H9 (cell line): Measurements from ENCODE around the gene MSL3B.

ENCODE experiments used
- DNase-seq: peaks from one replicate; pipeline ENCODE4 v3.0.0-alpha.2; 2017
- H2AFZ ChIP-seq: one replicate; pipeline ENCODE4 v1.6.1; 2013; ENCODE audit warnings: mild to moderate bottlenecking, low read length, control low read depth, moderate library complexity
- H2AK5ac ChIP-seq: 2 replicates; pipeline ENCODE4 v1.6.1; 2013; ENCODE audit warnings: low read length, control low read depth, mixed read lengths; ENCODE audit not compliant: insufficient read length
- H2BK120ac ChIP-seq: one replicate; pipeline ENCODE4 v1.6.1; 2013; ENCODE audit warnings: low read depth, mild to moderate bottlenecking, low read length, control low read depth, inconsistent platforms; ENCODE audit not compliant: poor library complexity, severe bottlenecking
- H2BK12ac ChIP-seq: 2 replicates; pipeline ENCODE4 v1.6.1; 2013; ENCODE audit warnings: low read length, control low read depth, mixed read lengths, low read depth; ENCODE audit not compliant: insufficient read length
- H2BK15ac ChIP-seq: 2 replicates; pipeline ENCODE4 v1.6.1; 2013; ENCODE audit warnings: low read depth, low read length, control low read depth
- H2BK20ac ChIP-seq: one replicate; pipeline ENCODE4 v1.6.1; 2013; ENCODE audit warnings: low read depth, mild to moderate bottlenecking, low read length, control low read depth, inconsistent platforms; ENCODE audit not compliant: poor library complexity, severe bottlenecking
- H2BK5ac ChIP-seq: 2 replicates; pipeline ENCODE4 v1.6.1; 2013; ENCODE audit warnings: low read length, control low read depth, mixed read lengths; ENCODE audit not compliant: insufficient read length
- H3K14ac ChIP-seq: 2 replicates; pipeline ENCODE4 v1.6.1; 2013; ENCODE audit warnings: low read length, control low read depth; ENCODE audit not compliant: insufficient read depth
- H3K18ac ChIP-seq: 2 replicates; pipeline ENCODE4 v1.6.1; 2013; ENCODE audit warnings: low read depth, mild to moderate bottlenecking, mixed read lengths, low read length, control low read depth; ENCODE audit not compliant: insufficient read length
- H3K23ac ChIP-seq: 2 replicates; pipeline ENCODE4 v1.6.1; 2013; ENCODE audit warnings: low read length, control low read depth, mixed read lengths, low read depth; ENCODE audit not compliant: insufficient read length
- H3K23me2 ChIP-seq: 2 replicates; pipeline ENCODE4 v1.6.1; 2013; ENCODE audit warnings: low read depth, mild to moderate bottlenecking, mixed read lengths, low read length, control low read depth; ENCODE audit not compliant: insufficient read length, poor library complexity, severe bottlenecking
- H3K27ac ChIP-seq: 2 replicates; pipeline ENCODE4 v1.5.1; 2013; ENCODE audit warnings: low read length, control low read depth, mixed read lengths, low read depth; ENCODE audit not compliant: insufficient read length
- H3K27me3 ChIP-seq: 2 replicates; pipeline ENCODE4 v1.6.1; 2013; ENCODE audit warnings: low read length, control low read depth, inconsistent platforms; ENCODE audit not compliant: insufficient read depth
- H3K4ac ChIP-seq: 2 replicates; pipeline ENCODE4 v1.6.1; 2013; ENCODE audit warnings: low read depth, mild to moderate bottlenecking, control low read depth, inconsistent platforms, low read length, moderate library complexity
- H3K4me1 ChIP-seq: 2 replicates; pipeline ENCODE4 v1.6.1; 2013; ENCODE audit warnings: low read length, control low read depth, inconsistent platforms; ENCODE audit not compliant: insufficient read depth
- H3K4me2 ChIP-seq: 2 replicates; pipeline ENCODE4 v1.6.1; 2013; ENCODE audit warnings: low read length, control low read depth, mixed read lengths; ENCODE audit not compliant: insufficient read length, insufficient read depth
- H3K56ac ChIP-seq: 2 replicates; pipeline ENCODE4 v1.6.1; 2013; ENCODE audit warnings: low read depth, mild to moderate bottlenecking, mixed read lengths, low read length, control low read depth; ENCODE audit not compliant: insufficient read length
- H3K79me1 ChIP-seq: 2 replicates; pipeline ENCODE4 v1.6.1; 2013; ENCODE audit warnings: low read depth, mild to moderate bottlenecking, moderate library complexity, low read length, control low read depth, inconsistent platforms; ENCODE audit not compliant: insufficient read depth, poor library complexity, severe bottlenecking
- H3K79me2 ChIP-seq: 2 replicates; pipeline ENCODE4 v1.6.1; 2013; ENCODE audit warnings: low read length, control low read depth, inconsistent platforms; ENCODE audit not compliant: insufficient read depth
- H3K9ac ChIP-seq: 2 replicates; pipeline ENCODE4 v1.6.1; 2013; ENCODE audit warnings: low read length, control low read depth, mixed read lengths; ENCODE audit not compliant: insufficient read length; ENCODE audit errors: extremely low read depth
- H3K9me3 ChIP-seq: one replicate; pipeline ENCODE4 v1.6.1; 2013; ENCODE audit warnings: low read depth, low read length, inconsistent platforms; ENCODE audit not compliant: control insufficient read depth
- H3T11ph ChIP-seq: one replicate; pipeline ENCODE4 v1.6.1; 2013; ENCODE audit warnings: mild to moderate bottlenecking, low read length, control low read depth, inconsistent platforms
- H4K20me1 ChIP-seq: one replicate; pipeline ENCODE4 v1.6.1; 2013; ENCODE audit not compliant: control insufficient read depth, insufficient read length, insufficient read depth
- H4K5ac ChIP-seq: 2 replicates; pipeline ENCODE4 v1.6.1; 2013; ENCODE audit warnings: low read depth, mild to moderate bottlenecking, mixed read lengths, low read length, control low read depth; ENCODE audit not compliant: insufficient read length
- H4K8ac ChIP-seq: replicated peaks from 2 replicates; pipeline ENCODE4 v1.6.1; 2013; ENCODE audit warnings: low read length, control low read depth, mixed read lengths, low read depth; ENCODE audit not compliant: insufficient read length
- H4K91ac ChIP-seq: 2 replicates; pipeline ENCODE4 v1.6.1; 2013; ENCODE audit warnings: low read depth, mild to moderate bottlenecking, moderate library complexity, mixed read lengths, low read length, control low read depth; ENCODE audit not compliant: insufficient read length
- H3K27ac Mint-ChIP-seq, 3 experiments: 2 replicates in 2 of 3; 3 replicates in 1 of 3; pipeline ENCODE4 v1.8.0; 2020 to 2021; ENCODE audit warnings: mixed read lengths in 3 of 3, mild to moderate bottlenecking in 1 of 3, moderate library complexity in 1 of 3
- H3K27me3 Mint-ChIP-seq: 2 replicates; pipeline ENCODE4 v1.8.0; 2021; ENCODE audit warnings: low read depth, mild to moderate bottlenecking, moderate library complexity, mixed read lengths
- H3K36me3 Mint-ChIP-seq, 3 experiments: 2 replicates in 2 of 3; 3 replicates in 1 of 3; pipeline ENCODE4 v1.8.0; 2020 to 2021; ENCODE audit warnings: low read depth in 3 of 3, mixed read lengths in 3 of 3; ENCODE audit not compliant: insufficient read depth in 1 of 3
- H3K4me1 Mint-ChIP-seq, 2 experiments: 2 replicates each; pipeline ENCODE4 v1.8.0; 2020; ENCODE audit warnings: mixed read lengths in 2 of 2
- H3K4me3 Mint-ChIP-seq, 2 experiments: 2 replicates in 1 of 2; 3 replicates in 1 of 2; pipeline ENCODE4 v1.8.0; 2020 to 2021; ENCODE audit warnings: mild to moderate bottlenecking in 2 of 2, mixed read lengths in 2 of 2, moderate library complexity in 1 of 2
- H3K9me3 Mint-ChIP-seq, 2 experiments: 2 replicates in 1 of 2; 3 replicates in 1 of 2; pipeline ENCODE4 v1.8.0; 2020; ENCODE audit warnings: mild to moderate bottlenecking in 2 of 2, mixed read lengths in 2 of 2, moderate library complexity in 1 of 2
- CTCF ChIP-seq: fragments of 200-600 bp; sonication (generic); conservative IDR thresholded peaks from 3 replicates; pipeline ENCODE4 v1.8.0; 2021; ENCODE audit warnings: antibody characterized with exemption, mild to moderate bottlenecking
- WGBS: extraction: QIAGEN DNeasy Blood & Tissue Kit; methylation state at CpG from one replicate; pipeline ENCODE4 v1.1.7; 2013; ENCODE audit warnings: missing lambda C conversion rate, low lambda C conversion rate, mixed read lengths; ENCODE audit not compliant: insufficient read length; ENCODE audit errors: extremely low coverage; 5-methylcytosine and 5-hydroxymethylcytosine counted together

The MSL3B gene

GRCh38 chr2:233829193-233830110 lies 38.7 kb downstream of the MSL3B start:
- Histone ChIP-seq H3K14ac (no peak overlapping the region), H3K23me2 (no peaks in the 10 kb centered on the region), H4K20me1 (no peaks in the 10 kb centered on the region), H3K9ac (no peak overlapping the region), H3K27ac (no peak overlapping the region), H3T11ph (no peak overlapping the region), H2BK120ac (no peak overlapping the region), H2BK15ac (no peak overlapping the region), H3K56ac (no peak overlapping the region), H3K4ac (no peak overlapping the region), H3K79me2 (no peaks in the 10 kb centered on the region), H4K8ac (no peak overlapping the region), H3K4me2 (no peak overlapping the region), H3K9me3 (no peaks in the 10 kb centered on the region), H2BK5ac (no peak overlapping the region), H2BK12ac (no peak overlapping the region), H3K27me3 (no peaks in the 10 kb centered on the region), H4K5ac (no peak overlapping the region), H2AFZ (no peak overlapping the region), H3K18ac (no peak overlapping the region), H4K91ac (no peak overlapping the region), H2AK5ac (no peak overlapping the region), H3K79me1 (no peaks in the 10 kb centered on the region), H3K23ac (no peak overlapping the region), H3K4me1 (no peaks in the 10 kb centered on the region), H2BK20ac (no peak overlapping the region)
- Mint-ChIP-seq H3K27ac (no peak overlapping the region), H3K27me3 (peaks cover 3% of the 10 kb centered on the region; the same call in 1 of the 2 replicates), H3K4me1 (peaks cover 6 to 9% of the 10 kb centered on the region in 2 experiments), H3K36me3 (peaks cover 2 to 5% (median 2%) of the 10 kb centered on the region in 3 experiments; a peak in 3 of 7 replicates), H3K9me3 (peaks cover 4 to 7% of the 10 kb centered on the region in 2 experiments; a peak in 4 of 5 replicates), H3K4me3 (no peak overlapping the region)
- TF ChIP-seq CTCF, result no peak
- no CpG with 5 or more reads among the region's 15 CpGs for WGBS
- peak; percentile 22 for DNase-seq
